Mucosa of descending colon (tissue), 3 donors: ENCODE measurements around the gene STIL. TPM values are rescaled to one million over a fixed set of nuclear protein-coding genes. Genes with fewer than 3 reads are reported as not detected.
A peak's percentile ranks its signal among the peaks of the same experiment; 100 is the strongest.

Source experiments
- ATAC-seq: fragments of 200-7000 bp; cut with Tn5 transposase; one replicate; pipeline ENCODE4 v1.9.1; 2020; ENCODE audit warnings: mild to moderate bottlenecking, moderate library complexity
- DNase-seq, 3 donors: peaks; one replicate each; pipeline ENCODE4 v3.0.0-alpha.2; 2020
- H3K36me3 ChIP-seq: fragments of 200-600 bp; one replicate; pipeline ENCODE4 v1.8.0; 2021; ENCODE audit warnings: low read depth, mild to moderate bottlenecking
- H3K4me1 ChIP-seq: fragments of 200-600 bp; one replicate; pipeline ENCODE4 v1.8.0; 2021; ENCODE audit warnings: low read depth, mild to moderate bottlenecking
- H3K4me3 ChIP-seq: fragments of 200-600 bp; one replicate; pipeline ENCODE4 v1.8.0; 2021; ENCODE audit warnings: mild to moderate bottlenecking
- H3K9me3 ChIP-seq: fragments of 200-600 bp; one replicate; pipeline ENCODE4 v1.8.0; 2021; ENCODE audit warnings: mild to moderate bottlenecking
- intact Hi-C, 2 donors: fragments of 100-400 bp; cut with DNase I in 1 of 2; cut with micrococcal nuclease in 1 of 2; formaldehyde crosslinking; loops; one replicate each; pipeline versions ENCODE4 v1.11.0 to v1.11.1; 2022; cut with DNase I, micrococcal nuclease
- total RNA-seq, 3 donors: library from RNA; stranded (reverse); fragmentation: NEBNext Ultra II Directional in 2 of 3; extraction: Animal tissue kit (Norgen Biotek cat#: 25700) in 2 of 3; gene quantifications; one replicate each; pipeline versions ENCODE4 v1.2.1 to v1.2.4, GENCODE V29; 2021 to 2023
- TF ChIP-seq, protein P1 (sequence below): fragments of 200-600 bp; IDR thresholded peaks from one replicate; pipeline ENCODE4 v1.8.0; 2022; ENCODE audit warnings: antibody characterized with exemption, mild to moderate bottlenecking
- donor health status: DM: no; HTN: no; CAD: no; lungs with moderate emphysema.
- donor health status: DM: no; HTN: no; CAD: no.
- donor health status: DM: no; HTN: yes; CAD: no.

The STIL gene
- total RNA-seq, 3 donors from 2014 or later, result 4.8 to 13.1 (median 9.6) TPM

DNA sequence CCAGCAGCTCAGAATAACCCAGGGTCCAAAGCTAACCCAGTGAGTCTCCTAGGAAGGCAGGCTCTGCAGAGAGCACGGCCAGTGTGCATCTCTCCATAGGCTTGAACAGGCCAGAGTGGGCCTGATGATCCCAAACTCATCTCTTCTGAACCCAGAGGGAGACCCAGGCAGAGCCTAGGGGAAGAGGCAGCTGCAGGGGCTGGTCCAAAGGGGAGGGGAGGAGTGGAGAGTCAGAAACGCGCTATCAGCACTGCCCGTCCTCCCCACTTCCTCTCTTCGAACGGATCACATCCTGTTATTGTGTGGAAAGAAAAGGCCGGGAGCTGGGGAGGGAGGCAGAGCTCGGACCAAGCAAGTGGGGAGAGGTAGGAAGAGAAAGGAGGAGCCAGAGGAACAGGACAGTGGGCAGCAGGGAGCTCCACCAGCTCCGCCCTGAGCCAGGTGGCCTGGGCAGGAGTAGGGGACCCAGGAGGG is 102.1 kb downstream of the STIL start:
- H3K4me3 ChIP-seq, result no peak overlapping the region
- TF ChIP-seq, protein P1, sequence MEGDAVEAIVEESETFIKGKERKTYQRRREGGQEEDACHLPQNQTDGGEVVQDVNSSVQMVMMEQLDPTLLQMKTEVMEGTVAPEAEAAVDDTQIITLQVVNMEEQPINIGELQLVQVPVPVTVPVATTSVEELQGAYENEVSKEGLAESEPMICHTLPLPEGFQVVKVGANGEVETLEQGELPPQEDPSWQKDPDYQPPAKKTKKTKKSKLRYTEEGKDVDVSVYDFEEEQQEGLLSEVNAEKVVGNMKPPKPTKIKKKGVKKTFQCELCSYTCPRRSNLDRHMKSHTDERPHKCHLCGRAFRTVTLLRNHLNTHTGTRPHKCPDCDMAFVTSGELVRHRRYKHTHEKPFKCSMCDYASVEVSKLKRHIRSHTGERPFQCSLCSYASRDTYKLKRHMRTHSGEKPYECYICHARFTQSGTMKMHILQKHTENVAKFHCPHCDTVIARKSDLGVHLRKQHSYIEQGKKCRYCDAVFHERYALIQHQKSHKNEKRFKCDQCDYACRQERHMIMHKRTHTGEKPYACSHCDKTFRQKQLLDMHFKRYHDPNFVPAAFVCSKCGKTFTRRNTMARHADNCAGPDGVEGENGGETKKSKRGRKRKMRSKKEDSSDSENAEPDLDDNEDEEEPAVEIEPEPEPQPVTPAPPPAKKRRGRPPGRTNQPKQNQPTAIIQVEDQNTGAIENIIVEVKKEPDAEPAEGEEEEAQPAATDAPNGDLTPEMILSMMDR, result no peak

DNA sequence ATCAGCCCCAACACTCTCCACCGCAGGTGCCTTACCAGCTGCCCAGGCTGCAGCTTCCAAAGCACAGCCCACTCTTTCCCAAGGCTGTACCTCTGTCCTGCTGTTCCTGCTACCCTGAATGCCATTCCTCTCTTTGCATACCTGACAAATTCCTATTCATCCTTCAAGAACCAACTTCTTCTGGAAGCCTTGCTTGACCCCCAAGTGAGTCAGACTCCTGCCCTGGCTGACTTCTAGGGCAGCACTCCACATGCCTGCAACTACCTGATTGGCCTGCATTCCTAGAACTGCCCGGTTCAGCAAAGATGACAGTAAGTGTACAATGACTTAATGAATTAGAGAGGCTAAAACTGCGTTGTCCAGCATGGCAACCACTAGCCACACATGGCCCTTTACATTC is 103.3 kb downstream of the STIL start:
- H3K9me3 ChIP-seq, result no peaks in the 10 kb centered on the region
- ATAC-seq (no peak), DNase-seq (no peak)
- H3K4me3 ChIP-seq, result no peak overlapping the region
- TF ChIP-seq, protein P1, result no peak
- H3K4me1 ChIP-seq, result no peaks in the 10 kb centered on the region
- H3K36me3 ChIP-seq, result no peaks in the 10 kb centered on the region
- intact Hi-C loops, result no loop called here

More for the DNA sequence above, 102.1 kb downstream of the STIL start:
- DNase-seq (no peak), ATAC-seq (peak; percentile 47)
- Histone ChIP-seq H3K36me3 (no peaks in the 10 kb centered on the region), H3K9me3 (no peaks in the 10 kb centered on the region), H3K4me1 (no peaks in the 10 kb centered on the region)
- intact Hi-C loops, result no loop called here

DNA sequence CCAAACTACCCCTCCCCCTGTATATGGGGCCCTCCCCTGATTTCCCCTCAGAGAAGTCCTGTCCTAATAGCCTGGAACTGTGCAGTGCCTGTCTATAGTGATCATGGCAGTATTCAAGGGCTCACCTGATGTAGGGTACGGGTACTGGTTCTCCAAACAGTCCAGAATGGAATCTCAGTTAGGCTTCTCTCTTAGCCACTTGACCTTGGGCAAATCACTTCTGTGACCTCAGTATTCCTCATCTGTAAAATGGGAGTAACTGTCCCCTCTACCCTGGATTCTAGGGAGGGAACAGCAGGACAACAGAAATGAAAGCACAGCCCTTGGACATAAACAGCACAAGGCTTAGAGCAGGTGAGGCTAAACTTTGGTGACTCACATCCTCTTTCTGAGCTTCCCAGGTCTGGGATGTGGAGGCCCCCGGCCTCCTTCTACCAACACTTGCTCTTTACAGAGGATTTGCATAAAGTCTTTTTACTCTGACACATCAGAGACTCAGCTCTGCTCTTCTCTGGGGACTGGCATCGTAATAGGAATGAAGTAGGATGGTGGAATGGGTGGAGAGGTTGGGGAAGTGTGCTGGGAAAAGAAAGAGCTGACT is 104.1 kb downstream of the STIL start:
- H3K9me3 ChIP-seq, result no peaks in the 10 kb centered on the region
- no peak overlapping the region for H3K4me3 ChIP-seq
- no peak for ATAC-seq
- no peaks in the 10 kb centered on the region for H3K36me3 ChIP-seq
- TF ChIP-seq, protein P1, result no peak
- intact Hi-C loops, result no loop called here
- DNase-seq, result no peak
- H3K4me1 ChIP-seq, result no peaks in the 10 kb centered on the region

DNA sequence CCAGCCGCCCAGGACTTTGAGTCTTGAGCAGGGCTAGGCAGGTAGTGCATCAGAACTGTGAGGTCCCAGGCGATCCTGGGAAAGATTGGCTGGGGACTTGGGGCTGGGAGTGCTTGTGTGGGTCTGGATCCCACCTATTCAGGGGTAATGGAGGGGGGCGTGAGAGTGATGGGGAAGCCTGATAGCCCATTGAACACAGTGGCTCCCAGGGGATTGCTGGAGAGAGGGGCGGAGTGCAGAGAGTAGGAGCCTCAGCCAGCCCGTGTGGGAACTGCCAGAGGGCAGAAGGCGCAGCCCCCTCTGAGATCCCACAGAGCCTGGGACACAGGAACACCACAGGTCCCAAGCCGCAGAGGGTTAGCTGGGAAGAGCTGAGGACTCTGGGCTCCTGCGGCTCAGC is 104.9 kb downstream of the STIL start:
- TF ChIP-seq, protein P1, result no peak
- no peak overlapping the region for H3K4me3 ChIP-seq
- DNase-seq (no peak), ATAC-seq (no peak)
- H3K4me1 ChIP-seq, result no peaks in the 10 kb centered on the region
- H3K36me3 ChIP-seq, result no peaks in the 10 kb centered on the region
- H3K9me3 ChIP-seq, result no peaks in the 10 kb centered on the region
- intact Hi-C loops, result no loop called here

DNA sequence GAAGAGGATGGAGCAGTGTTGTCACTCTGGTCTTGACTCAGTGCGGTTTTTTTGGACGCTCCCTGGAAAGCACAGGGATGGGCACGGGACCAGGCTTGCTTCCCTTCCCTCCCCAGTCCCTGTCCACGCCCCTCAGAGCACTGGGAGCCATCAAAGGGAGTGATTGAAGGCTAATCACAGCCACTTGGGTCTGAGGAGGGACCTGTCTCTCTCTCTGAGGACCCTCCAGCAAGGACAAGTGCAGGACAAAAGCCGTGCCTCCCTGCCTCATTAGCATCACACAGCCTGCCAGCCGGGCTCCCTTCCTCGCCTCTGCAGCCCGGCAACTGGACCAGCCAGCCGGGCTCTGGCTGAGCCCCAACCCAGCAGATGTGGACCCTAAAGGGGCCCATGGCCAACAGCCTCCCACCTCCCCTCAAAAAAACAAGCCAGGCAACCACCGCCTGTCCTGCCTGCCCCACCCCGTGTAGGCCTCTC is 105.5 kb downstream of the STIL start:
- Histone ChIP-seq H3K36me3 (no peaks in the 10 kb centered on the region), H3K4me3 (no peak overlapping the region), H3K9me3 (no peaks in the 10 kb centered on the region), H3K4me1 (no peaks in the 10 kb centered on the region)
- no peak for DNase-seq
- intact Hi-C loops, result no loop called here
- TF ChIP-seq, protein P1, result no peak
- no peak for ATAC-seq
